Lower leg skin (tissue), 3 donors: Measurements from ENCODE around the gene CLDND2.

ENCODE experiments used
- CTCF ChIP-seq, 3 donors: fragments of 450-650 bp; IDR thresholded peaks; one replicate each; pipeline ENCODE4 v1.5.1; 2016; ENCODE audit warnings: antibody characterized with exemption in 3 of 3, mild to moderate bottlenecking in 3 of 3, moderate library complexity in 2 of 3
- POLR2A ChIP-seq, 2 donors: fragments of 450-650 bp; IDR thresholded peaks; one replicate each; pipeline ENCODE4 v1.6.1; 2016 to 2017; ENCODE audit warnings: antibody characterized with exemption in 2 of 2, mild to moderate bottlenecking in 1 of 2, moderate library complexity in 1 of 2

DNA sequence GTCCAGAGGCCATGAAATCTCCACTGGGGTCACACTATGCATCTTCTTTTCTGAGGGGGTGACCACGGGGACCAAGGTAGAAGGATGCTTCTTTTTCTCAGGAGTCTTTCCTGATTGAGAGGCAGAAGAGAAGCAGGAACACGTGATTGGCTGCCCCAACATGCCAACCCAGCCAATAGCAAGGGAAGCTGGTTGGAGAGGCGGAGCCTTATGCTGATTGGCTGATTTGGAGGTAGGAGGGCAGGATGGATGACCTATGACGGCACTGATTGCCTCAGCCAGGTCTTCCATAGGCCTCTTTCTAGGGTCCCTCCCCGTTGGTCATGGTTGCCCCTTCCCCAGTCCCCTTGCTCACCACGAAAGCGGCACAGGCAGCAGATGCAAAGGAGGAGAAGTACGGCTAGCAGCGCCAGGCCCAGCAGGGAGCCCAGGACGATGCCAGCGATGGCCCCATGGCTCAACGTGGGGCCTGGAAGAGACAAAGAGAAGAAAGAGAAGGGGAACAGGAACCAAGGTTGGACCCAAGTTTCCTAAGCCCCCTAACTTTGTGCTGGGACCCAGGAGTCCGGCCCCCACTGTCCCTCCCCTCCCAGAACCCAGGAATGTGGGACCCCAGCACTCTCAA lies 34.9 kb downstream of the CLDND2 start:
- TF ChIP-seq CTCF (IDR thresholded peaks at IDR 0.05) (no peak), POLR2A (IDR thresholded peaks at IDR 0.05) (no peak)
